ENCODE results near the gene LMBRD1.

- no peak for TF ChIP-seq CTCF (IDR thresholded peaks at IDR 0.05 in 4 of 5, conservative IDR thresholded peaks at IDR 0.05 in 1 of 5)
- TF ChIP-seq POLR2A (IDR thresholded peaks at IDR 0.05) = no peak
Observed at GRCh38 chr6:69722683-69723082, 74.1 kb downstream of the LMBRD1 start.
